PFSK-1 (cell line): Measurements from ENCODE around the gene MRTFA.

Experiments
- FOXP2 ChIP-seq: optimal IDR thresholded peaks from 2 replicates; pipeline ENCODE3; 2011; ENCODE audit warnings: borderline replicate concordance, control low read depth, inconsistent platforms; ENCODE audit not compliant: insufficient read depth; ENCODE audit errors: extremely low read length, extremely low read depth
- POLR2AphosphoS5 ChIP-seq: IDR thresholded peaks from 2 replicates; pipeline ENCODE4 v1.6.1; 2012; ENCODE audit warnings: low read depth, mild to moderate bottlenecking, control low read depth, low read length, moderate library complexity
- REST ChIP-seq, 2 experiments: IDR thresholded peaks; 2 replicates each; pipeline versions ENCODE4 v1.6.1 to v1.8.0; 2011 to 2012; ENCODE audit warnings: low read depth in 2 of 2, low read length in 2 of 2, control low read depth in 1 of 2, inconsistent platforms in 1 of 2, mild to moderate bottlenecking in 1 of 2, moderate library complexity in 1 of 2; ENCODE audit not compliant: insufficient read depth in 1 of 2
- SIN3A ChIP-seq: IDR thresholded peaks from 2 replicates; pipeline ENCODE4 v1.6.1; 2012; ENCODE audit warnings: mild to moderate bottlenecking, low read length, moderate library complexity, borderline replicate concordance; ENCODE audit not compliant: insufficient read depth
- TAF1 ChIP-seq: IDR thresholded peaks from 2 replicates; pipeline ENCODE4 v1.6.1; 2012; ENCODE audit warnings: low read length, control low read depth, borderline replicate concordance; ENCODE audit not compliant: insufficient read depth

Gene MRTFA

GRCh38 chr22:40521046-40521445 lies 115.5 kb downstream of the MRTFA start:
- TF ChIP-seq POLR2AphosphoS5, result no peak
- TF ChIP-seq REST (IDR thresholded peaks at IDR 0.05; ENCODE audit: insufficient read depth in 1 of 2, low read depth in 2 of 2, low read length in 2 of 2), result no peak
- TF ChIP-seq SIN3A, result no peak
- TF ChIP-seq TAF1, result no peak
- no peak for TF ChIP-seq FOXP2

- TF ChIP-seq FOXP2, result no peak
- no peak for TF ChIP-seq POLR2AphosphoS5
- no peak for TF ChIP-seq SIN3A
- no peak for TF ChIP-seq REST (IDR thresholded peaks at IDR 0.05; ENCODE audit: insufficient read depth in 1 of 2, low read depth in 2 of 2, low read length in 2 of 2)
- TF ChIP-seq TAF1, result no peak
Measured at GRCh38 chr22:40520562-40520961, 116.0 kb downstream of the MRTFA start.

- TF ChIP-seq SIN3A, result no peak
- no peak for TF ChIP-seq REST (IDR thresholded peaks at IDR 0.05; ENCODE audit: insufficient read depth in 1 of 2, low read depth in 2 of 2, low read length in 2 of 2)
- TF ChIP-seq FOXP2, result no peak
- no peak for TF ChIP-seq TAF1
- no peak for TF ChIP-seq POLR2AphosphoS5
Measured at GRCh38 chr22:40519948-40520331, 116.6 kb downstream of the MRTFA start.

GRCh38 chr22:40519284-40519947 lies 117.1 kb downstream of the MRTFA start:
- TF ChIP-seq SIN3A (no peak), TAF1 (no peak), REST (IDR thresholded peaks at IDR 0.05; ENCODE audit: insufficient read depth in 1 of 2, low read depth in 2 of 2, low read length in 2 of 2) (no peak), POLR2AphosphoS5 (no peak), FOXP2 (no peak)

GRCh38 chr22:40518840-40519239 lies 117.7 kb downstream of the MRTFA start:
- TF ChIP-seq SIN3A (no peak), FOXP2 (no peak), REST (IDR thresholded peaks at IDR 0.05; ENCODE audit: insufficient read depth in 1 of 2, low read depth in 2 of 2, low read length in 2 of 2) (no peak), TAF1 (no peak), POLR2AphosphoS5 (no peak)
